GM04503 (cell line): Measurements from ENCODE around the gene ADCY6.

Source experiments
- DNase-seq: peaks from one replicate; pipeline ENCODE4 v3.0.0-alpha.2; 2012; ENCODE audit warnings: low read depth

ADCY6 gene

DNA sequence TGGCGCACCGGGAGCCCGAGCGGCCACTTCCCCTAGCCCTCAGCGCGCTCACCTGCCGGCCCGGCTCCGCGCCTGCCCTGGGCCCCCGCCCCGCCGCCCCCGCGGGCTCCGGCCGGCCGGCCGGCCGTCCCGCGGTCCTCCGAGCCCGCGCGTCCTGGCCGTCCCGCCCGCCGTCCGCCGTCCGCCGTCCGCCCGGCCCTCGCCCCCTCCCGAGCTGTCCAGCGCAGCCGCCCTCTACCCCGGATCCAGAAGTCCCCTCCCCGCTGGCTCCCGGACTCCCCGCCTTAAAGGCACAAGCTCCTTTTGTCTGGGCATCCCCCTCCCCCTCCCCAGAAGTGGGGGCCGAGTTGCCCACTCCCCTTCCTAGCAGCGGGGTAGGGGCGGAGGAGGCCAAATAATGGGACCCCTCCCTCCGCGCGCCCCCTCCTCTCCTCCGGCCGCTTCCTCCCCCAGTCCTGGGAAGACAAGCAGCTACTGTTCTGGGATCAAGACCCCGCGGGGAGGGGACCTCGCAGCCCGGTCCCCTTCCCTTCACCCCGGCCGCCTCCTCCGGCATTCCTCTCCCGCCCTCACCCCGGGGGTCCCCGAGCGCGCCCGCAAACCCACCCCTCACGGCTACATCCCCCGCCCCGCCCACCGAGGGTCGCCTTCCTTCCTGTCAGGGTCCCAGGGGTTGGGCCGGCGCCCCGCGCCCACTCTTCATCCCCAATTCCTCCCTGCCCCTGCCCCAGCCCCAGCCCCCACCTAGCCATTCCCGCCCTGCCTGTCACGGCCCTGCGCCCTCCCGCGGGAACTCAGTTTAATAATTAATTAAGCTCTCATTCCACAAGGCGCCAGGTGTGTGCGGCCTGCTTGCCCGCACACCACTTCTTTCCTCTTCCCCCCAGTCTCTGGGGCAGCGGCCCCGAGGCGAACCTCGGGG is at the start of gene ADCY6:
Gene ADCY6, minus strand, starts transcription at position 236 of the 922 bp plus-strand sequence. CDS start 5,655 bp downstream, outside the sequence.
- DNase-seq, result no peak

- no peak for DNase-seq
Measured at GRCh38 chr12:48838048-48838447, 49.2 kb upstream of the ADCY6 start.

- DNase-seq, result no peak
Measured at GRCh38 chr12:48832321-48833060, 43.6 kb upstream of the ADCY6 start.

GRCh38 chr12:48831257-48831656 is 42.4 kb upstream of the ADCY6 start:
- DNase-seq, result no peak

GRCh38 chr12:48828841-48829575 is 40.1 kb upstream of the ADCY6 start:
- DNase-seq, result no peak

- no peak for DNase-seq
Measured at GRCh38 chr12:48828293-48828692, 39.4 kb upstream of the ADCY6 start.

DNA sequence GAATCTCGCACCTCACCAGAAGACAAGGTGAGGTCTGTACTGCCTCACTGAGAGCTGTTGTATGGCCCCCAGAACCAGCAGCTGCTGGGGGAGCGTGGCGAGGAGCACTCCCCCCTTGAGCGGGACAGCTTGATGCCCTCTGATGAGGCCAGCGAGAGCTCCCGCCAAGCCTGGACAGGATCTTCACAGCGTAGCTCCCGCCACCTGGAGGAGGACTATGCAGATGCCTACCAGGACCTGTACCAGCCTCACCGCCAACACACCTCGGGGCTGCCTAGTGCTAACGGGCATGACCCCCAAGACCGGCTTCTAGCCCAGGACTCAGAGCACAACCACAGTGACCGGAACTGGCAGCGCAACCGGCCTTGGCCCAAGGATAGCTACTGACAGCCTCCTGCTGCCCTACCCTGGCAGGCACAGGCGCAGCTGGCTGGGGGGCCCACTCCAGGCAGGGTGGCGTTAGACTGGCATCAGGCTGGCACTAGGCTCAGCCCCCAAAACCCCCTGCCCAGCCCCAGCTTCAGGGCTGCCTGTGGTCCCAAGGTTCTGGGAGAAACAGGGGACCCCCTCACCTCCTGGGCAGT is 38.7 kb upstream of the ADCY6 start:
- DNase-seq, result no peak

GRCh38 chr12:48827026-48827425 is 38.1 kb upstream of the ADCY6 start:
- no peak for DNase-seq

DNA sequence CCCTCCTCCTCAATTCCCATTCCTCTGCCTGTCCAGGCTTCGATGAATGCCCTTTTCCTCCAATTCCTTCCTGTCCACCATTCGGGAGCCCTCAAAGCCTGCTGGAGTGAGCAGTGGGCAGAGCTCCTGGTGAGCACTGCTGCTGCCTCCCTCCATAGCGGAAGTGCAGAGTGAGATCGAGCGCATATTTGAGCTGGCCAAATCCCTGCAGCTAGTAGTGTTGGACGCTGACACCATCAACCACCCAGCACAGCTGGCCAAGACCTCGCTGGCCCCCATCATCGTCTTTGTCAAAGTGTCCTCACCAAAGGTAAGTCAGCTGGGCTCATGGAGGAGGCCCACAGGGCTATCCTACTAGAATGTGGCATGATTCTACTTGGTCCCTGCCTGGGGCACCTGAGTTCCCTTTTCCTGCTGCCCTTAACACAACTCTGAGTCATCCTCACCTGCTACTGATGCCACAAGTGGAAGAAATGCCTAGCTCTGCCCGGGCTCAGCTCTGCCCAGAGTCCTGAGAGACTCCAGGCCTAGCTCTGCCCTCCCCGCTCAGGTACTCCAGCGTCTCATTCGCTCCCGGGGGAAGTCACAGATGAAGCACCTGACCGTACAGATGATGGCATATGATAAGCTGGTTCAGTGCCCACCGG is 37.4 kb upstream of the ADCY6 start:
- no peak for DNase-seq

GRCh38 chr12:48824905-48825304 is 36.0 kb upstream of the ADCY6 start:
- no peak for DNase-seq

- no peak for DNase-seq
Measured at GRCh38 chr12:48824112-48824511, 35.2 kb upstream of the ADCY6 start.

- no peak for DNase-seq
Measured at GRCh38 chr12:48823281-48823680, 34.4 kb upstream of the ADCY6 start.

DNA sequence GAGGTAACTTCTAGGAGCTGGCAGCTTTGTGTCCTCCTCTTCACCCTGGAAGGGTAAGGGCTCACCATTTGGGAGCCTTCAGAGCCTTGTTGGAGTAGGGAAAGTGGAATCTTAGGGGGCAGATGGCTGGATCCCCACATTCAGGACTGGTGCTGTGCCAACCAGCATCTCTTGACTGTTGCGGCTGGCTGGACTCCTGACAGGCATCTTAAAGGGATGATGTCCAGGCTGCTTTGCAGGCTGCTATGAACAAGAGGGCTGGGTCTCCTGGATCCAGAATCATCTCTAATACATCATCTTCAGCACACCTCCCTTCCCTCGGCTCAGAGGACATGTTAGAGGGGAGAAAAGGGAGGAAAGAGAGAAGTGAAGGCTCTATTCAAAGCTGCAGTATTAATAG is 33.8 kb upstream of the ADCY6 start:
- no peak for DNase-seq

- DNase-seq, result no peak
Measured at GRCh38 chr12:48822139-48822538, 33.2 kb upstream of the ADCY6 start.

- DNase-seq, result no peak
Measured at GRCh38 chr12:48819986-48820725, 31.3 kb upstream of the ADCY6 start.

DNA sequence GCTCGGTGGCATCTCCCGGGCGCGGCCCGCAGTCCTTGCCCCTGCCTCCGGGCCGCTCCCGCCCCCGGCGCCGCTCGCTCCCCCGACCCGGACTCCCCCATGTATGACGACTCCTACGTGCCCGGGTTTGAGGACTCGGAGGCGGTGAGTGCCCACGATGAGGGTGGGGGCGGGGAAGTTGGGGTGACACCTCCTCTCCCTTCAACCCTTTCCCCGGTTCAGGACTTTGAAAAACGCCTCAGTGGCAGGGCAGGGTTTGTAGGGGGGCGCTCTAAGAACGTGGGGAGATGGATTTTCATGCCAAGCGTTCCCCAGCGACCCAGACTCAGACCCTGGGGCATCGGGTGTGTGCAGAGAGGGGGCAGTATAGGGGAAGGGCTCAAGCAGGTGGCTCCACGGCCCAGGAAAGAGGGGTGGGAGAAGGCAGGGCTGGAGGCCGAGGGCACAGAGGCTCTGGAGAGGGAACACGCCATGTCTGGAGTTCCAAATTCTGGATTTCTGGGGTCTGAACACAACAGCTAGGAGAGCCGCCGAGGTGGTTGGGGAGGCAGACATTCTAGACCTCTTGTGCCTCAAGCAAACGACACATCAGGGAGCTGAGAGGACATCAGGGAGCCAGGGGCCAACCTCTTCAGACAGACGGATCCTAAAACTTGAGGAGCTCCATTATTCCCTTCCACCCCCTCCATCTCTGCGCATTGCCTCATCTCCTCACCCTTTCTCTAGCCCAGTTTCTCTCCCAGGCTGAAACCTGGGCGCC is 30.1 kb upstream of the ADCY6 start:
- no peak for DNase-seq

DNA sequence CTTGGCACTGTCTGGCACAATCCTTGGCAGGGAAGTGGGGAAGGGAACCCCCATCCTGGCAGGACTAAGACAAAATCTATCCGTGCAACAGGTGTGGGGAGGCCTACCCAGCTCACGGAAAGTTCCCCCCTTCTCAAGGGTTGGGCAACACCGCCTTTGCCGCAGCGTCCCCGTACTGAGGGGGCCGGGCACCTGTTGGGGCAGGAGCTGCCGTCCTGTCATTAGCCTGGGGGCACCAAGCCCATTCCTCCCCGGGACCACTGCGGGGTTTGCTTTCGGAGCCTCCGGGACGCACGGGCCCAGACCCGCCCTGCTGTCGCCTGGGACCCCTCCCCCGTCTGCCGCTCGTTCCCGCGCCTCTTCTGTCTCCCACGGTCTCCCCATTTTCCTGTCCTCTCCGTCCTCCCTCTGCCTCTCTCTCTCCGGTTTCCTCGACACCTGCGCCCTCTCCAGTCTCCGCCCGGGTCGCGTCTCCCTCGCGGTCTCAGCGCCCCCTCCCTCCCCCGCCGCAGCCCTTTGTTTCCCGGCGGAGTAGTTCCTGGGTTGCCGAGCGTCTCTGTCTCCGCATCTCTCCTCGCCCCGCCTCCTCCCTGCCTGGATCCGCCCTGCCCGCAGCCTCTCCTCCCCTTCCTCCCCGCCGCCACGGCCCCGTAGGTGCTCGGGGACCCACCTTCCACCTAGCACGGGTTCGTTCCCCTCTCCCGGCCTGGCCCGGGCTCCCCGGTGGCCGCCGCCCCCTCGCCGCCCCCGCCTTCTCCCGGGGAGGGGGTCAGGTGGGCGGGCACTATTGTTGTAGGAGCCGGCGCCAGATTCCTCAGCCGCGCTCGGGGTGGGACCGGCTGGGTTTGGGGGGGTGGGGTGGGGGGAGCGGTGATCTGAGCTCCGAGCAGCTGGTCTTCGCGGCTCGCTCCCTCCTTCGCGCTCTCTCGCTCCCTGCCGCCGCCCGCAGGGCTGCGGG is 29.3 kb upstream of the ADCY6 start, which contains the start of gene CACNB3:
Gene CACNB3, plus strand, starts transcription at position 624 of the 958 bp plus-strand sequence. CDS start 434 bp downstream, outside the sequence.
- no peak for DNase-seq

DNA sequence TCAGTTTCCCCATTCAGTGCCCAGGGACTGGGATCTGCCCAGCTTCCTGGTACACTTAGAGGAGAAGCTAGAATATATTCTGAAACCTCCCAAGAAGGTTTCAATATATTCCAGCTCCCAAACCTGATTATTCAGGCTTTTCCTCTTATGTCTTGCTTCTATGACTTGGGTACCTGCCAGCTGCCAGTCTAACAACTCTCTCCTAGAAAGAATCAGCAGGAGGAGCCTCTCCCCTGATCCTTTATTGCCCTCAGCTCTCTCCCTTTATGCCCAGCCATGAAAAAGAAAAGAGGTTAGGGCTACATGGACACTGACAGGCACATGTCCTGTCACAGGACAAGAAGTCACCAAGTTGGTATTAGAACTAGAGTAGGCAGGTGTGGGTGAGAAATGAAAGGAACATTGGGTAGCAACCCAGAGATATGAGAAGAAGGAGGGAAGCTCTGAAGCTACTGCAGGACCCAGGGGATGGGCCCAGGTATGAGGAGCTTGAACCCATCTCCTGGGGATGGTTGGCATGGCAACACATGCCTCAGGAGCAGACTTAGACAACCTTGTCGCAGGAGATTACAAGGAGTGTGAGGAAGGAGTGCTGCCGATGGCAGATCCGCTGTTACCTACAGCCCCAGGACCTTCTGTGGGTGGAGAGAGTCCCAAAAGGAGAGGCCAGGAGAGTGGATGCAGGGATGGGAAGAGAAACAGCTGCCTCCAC is 27.4 kb upstream of the ADCY6 start:
- DNase-seq, result no peak
